Gastroesophageal sphincter (tissue), 3 donors: ENCODE measurements around the gene HMGN1.

Experiments
- POLR2A ChIP-seq, 2 donors: fragments of 450-650 bp; IDR thresholded peaks; one replicate each; pipeline ENCODE4 v1.6.1; 2017; ENCODE audit warnings: antibody characterized with exemption in 2 of 2, mild to moderate bottlenecking in 2 of 2, moderate library complexity in 1 of 2
- TF ChIP-seq, protein P1 (sequence below), 4 experiments: fragments of 200-600 bp in 2 of 4; fragments of 450-650 bp in 2 of 4; sonication (generic) in 1 of 4; IDR thresholded peaks; one replicate each; pipeline ENCODE4 v1.5.1; 2017 to 2019; ENCODE audit warnings: antibody characterized with exemption in 4 of 4, mild to moderate bottlenecking in 2 of 4, moderate library complexity in 2 of 4

DNA sequence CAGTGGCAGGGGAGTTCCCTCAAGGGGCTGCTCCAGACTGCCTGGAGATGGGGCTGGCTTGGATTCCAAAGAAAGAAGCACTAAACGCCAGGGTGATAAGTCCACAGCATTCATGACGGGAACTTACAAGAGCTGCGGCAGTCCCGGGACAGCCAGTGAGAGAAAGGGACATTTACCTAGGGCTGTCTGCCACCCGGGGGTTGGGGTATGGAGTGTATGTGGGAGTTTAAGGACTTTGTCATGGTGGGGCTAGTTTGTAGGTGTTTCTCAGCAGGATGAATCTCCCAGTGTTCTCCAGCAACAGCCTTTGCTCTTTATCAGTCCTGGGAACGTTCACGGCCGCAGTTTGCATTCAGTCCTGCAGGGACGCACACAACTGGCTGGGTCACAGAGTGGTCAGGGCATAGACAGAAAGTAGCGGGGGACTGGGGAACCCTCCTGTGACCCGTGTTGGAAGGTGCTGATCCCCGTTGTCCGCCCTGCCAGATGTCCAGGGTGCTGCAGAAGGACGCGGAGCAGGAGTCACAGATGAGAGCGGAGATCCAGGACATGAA lies 41.4 kb upstream of the HMGN1 start:
- TF ChIP-seq, protein P1, sequence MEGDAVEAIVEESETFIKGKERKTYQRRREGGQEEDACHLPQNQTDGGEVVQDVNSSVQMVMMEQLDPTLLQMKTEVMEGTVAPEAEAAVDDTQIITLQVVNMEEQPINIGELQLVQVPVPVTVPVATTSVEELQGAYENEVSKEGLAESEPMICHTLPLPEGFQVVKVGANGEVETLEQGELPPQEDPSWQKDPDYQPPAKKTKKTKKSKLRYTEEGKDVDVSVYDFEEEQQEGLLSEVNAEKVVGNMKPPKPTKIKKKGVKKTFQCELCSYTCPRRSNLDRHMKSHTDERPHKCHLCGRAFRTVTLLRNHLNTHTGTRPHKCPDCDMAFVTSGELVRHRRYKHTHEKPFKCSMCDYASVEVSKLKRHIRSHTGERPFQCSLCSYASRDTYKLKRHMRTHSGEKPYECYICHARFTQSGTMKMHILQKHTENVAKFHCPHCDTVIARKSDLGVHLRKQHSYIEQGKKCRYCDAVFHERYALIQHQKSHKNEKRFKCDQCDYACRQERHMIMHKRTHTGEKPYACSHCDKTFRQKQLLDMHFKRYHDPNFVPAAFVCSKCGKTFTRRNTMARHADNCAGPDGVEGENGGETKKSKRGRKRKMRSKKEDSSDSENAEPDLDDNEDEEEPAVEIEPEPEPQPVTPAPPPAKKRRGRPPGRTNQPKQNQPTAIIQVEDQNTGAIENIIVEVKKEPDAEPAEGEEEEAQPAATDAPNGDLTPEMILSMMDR (IDR thresholded peaks at IDR 0.05) = peak in 1 of 4 experiments; percentile 17
- no peak for TF ChIP-seq POLR2A (IDR thresholded peaks at IDR 0.05)
